Stomach (tissue), 4 donors: ENCODE measurements around the gene DDX39B.

Experiments used
- CTCF ChIP-seq, 7 experiments: fragments of 450-650 bp in 4 of 7; fragments of 200-600 bp in 3 of 7; sonication (generic) in 3 of 7; IDR thresholded peaks; one replicate each; pipeline ENCODE4 v1.5.1; 2016 to 2019; ENCODE audit warnings: antibody characterized with exemption in 7 of 7, control low read depth in 2 of 7, mild to moderate bottlenecking in 1 of 7
- POLR2AphosphoS5 ChIP-seq, 3 donors: sonication (generic); formaldehyde crosslinking; IDR thresholded peaks; one replicate each; pipeline ENCODE4 v1.6.1; 2016; ENCODE audit warnings: antibody characterized with exemption in 3 of 3

- no peak for TF ChIP-seq CTCF (IDR thresholded peaks at IDR 0.05)
- TF ChIP-seq POLR2AphosphoS5 (IDR thresholded peaks at IDR 0.05): no peak
Observed at GRCh38 chr6:31587791-31588777, 46.3 kb upstream of the DDX39B start.
